Ramos (cell line): ENCODE measurements around the gene HABP4.

Experiments
- in situ Hi-C: fragments of 300-500 bp; cut with MboI; formaldehyde crosslinking; loops from one replicate; pipeline ENCODE4 v1.14.3; 2022; ENCODE audit warnings: low sequenced_read_pairs; ENCODE audit not compliant: unreplicated experiment

HABP4 gene

DNA sequence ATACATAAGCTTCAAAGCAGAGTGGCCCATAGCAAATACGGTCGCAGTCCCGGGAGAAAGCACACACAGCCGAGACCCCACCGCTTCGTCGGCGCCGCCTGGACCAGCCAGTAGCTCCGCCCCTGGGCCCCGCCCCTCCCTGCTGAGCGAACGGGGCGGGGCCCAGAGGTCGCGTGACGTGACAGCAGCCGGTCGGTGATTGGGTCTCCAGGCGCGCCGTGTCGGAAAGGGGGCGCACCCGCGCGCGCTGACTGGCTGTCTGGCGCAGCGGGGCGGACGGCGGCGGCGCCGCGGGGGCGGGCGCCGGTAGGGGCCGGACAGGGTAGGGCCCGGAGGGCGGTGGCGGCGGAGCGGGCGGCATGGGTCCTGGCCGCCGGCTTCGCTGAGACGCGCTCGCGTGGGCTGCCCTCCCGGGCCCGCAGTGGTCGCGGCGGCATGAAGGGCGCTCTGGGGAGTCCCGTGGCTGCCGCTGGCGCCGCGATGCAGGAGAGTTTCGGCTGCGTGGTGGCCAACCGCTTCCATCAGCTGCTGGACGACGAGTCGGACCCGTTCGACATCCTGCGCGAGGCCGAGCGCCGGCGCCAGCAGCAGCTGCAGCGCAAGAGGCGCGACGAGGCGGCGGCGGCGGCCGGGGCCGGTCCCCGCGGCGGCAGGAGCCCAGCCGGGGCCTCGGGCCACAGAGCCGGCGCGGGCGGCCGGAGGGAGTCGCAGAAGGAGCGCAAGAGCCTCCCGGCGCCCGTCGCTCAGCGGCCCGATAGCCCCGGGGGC is at the start of gene HABP4:
Gene HABP4 (plus strand): TSS at position 325 of the 768 bp plus-strand sequence. CDS start 111 bp downstream, at position 436.
- in situ Hi-C loops, result no loop called here

- in situ Hi-C loops, result no loop called here
These were observed 41.3 kb upstream of the HABP4 start for GRCh38 chr9:96408409-96409280.

- in situ Hi-C loops, result no loop called here
These were observed 38.7 kb upstream of the HABP4 start for GRCh38 chr9:96411129-96411838.

- in situ Hi-C loops, result no loop called here
These were observed 37.6 kb upstream of the HABP4 start for GRCh38 chr9:96412174-96412913.

DNA sequence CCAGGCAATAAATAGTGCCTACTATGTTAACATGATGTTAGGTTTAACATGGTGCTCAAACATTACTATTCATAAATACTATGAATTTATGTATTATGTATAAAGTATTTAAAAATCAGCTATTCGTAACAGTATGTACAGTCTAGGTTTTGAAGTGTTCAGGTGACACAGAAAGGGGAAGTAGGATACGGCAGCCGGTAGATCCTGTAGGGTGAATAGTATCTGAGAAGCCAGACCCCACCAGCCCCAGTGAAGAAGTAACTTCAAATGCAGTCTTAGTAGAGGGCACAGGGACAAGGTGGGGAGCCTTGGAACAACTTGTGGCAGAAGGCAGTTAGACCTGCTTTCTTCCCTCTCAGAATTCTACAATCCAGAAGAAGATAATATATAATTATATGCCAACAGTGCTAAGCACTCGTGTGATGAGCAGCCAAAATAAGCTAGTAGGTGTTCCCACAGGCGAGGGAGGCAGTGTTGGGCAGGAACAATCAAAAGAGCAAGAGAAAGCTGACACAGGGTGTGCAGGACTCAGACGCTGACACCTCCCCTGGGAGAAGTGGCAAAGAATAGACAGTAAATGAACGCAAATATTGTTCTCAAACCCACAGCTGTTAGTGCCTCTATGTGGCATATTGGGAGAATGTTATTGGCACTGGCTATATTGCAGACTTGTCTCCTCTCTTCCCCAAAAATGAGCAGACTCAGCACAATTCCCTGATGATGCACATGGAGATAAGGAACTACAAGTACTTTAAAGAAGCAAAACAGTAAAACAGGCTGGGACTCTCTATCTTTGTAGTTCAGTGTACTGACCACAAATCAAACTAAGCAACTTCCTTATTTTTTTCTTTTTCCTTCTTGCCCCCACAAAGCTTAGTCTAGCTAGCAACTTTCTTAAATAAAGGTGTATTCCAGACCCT is 36.4 kb upstream of the HABP4 start:
- in situ Hi-C loops, result no loop called here

GRCh38 chr9:96417051-96417586 is 32.9 kb upstream of the HABP4 start:
- in situ Hi-C loops, result no loop called here

DNA sequence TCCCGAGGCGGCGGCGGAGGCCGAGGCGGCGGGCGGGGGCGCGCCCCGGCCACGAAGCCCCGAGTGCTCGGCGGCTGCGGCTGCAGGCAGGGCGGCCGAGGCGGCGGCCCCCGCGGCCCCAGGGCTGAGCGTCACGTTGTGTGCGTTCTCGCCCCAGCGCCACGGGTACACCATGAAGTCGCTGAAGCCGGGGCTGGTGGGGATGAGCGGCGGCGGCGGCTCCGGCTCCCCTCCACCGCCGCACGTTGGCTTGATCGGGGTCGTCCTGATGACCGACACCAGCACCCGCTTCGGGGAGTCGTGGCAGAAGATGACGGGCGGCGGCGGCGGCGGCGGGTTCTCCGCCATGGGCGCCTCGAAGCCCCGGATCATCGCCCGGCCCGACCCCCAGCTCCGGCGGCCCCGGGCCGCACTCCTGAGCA is 32.3 kb upstream of the HABP4 start:
- in situ Hi-C loops, result no loop called here

DNA sequence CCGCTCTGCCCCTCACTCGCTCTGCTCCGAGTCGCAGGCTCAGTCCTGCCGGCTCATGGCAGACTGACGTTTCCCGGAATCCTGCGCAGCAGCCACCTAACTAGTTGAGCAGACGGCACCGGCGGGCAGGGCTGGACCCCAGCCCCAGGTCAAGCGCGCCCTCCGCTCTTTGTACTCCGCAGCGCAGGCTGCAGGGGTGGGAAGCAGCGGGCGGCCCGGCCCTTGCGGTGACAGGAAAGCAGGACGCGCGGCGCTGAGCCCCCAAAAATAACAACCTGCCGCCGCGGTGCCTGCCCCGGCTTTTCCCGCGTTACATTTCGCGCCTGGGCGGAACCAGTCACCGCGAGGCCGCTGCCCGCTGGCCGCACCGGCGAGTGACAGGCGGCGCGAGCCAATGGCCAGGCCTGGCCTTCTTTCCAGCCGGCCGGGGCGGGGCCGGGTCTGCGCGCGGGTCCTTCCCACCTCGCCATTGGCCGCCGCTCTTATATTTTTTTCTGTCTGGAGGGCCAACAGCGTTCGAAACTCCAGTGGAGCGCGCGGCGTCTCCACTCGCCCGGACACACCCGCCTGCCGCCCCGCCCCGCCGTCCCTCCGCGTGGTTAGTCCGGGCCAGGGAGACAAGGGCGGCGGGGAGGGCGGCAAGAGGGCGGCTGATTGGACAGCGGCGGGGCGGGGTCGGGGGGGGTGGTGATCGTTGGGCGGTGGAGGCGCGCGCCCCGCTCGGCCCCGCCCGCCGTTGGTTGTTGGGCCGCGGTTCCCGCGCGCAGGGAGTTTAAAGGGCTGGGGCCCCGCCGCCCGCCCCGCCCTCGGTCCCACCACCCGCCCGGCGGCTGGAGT is 31.7 kb upstream of the HABP4 start, which contains the start of gene ZNF367:
Gene ZNF367 (minus strand): TSS at position 288 of the 837 bp plus-strand sequence. CDS start 338 bp downstream, outside the sequence.
- in situ Hi-C loops, result no loop called here

DNA sequence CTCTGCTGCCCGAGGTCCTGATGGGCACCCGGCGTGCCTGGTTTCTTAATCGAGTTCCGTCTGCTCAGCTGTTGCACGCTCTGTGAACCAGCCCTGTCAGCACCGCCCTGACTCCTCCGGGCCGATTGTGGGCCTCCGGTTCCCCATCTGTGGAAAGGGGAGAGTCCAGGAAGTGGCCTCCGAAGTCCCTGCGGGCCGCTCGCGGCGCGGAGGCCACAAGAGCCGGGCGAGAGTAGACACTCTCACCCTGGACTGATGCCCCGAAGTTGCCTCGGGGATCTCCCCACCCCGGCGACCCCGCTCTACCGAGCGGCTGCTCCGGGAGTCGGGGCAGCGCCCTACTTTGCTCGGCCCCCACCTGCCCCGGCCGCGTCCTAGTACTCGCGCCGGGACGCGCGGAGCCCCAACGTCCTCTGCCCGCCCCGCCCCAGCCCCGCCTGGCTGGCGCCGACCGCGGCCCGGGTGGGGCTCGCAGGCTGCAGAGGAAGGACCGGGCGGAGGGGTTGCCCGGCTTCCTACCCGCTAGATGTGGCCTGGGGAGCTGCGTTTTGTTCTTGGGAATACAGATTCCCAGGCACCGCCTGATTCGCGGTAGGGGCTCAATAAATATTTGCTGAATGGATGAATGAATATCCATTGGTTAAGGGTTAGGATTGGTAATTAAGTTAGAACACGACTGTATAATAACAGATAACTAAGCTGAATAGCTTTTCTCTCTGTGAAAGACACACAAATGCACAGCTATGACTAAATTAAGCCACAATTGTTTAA is 30.9 kb upstream of the HABP4 start:
- in situ Hi-C loops, result no loop called here

- in situ Hi-C loops, result no loop called here
These were observed 30.3 kb upstream of the HABP4 start for GRCh38 chr9:96419691-96419969.

GRCh38 chr9:96420468-96421219 is 29.3 kb upstream of the HABP4 start:
- in situ Hi-C loops, result no loop called here

DNA sequence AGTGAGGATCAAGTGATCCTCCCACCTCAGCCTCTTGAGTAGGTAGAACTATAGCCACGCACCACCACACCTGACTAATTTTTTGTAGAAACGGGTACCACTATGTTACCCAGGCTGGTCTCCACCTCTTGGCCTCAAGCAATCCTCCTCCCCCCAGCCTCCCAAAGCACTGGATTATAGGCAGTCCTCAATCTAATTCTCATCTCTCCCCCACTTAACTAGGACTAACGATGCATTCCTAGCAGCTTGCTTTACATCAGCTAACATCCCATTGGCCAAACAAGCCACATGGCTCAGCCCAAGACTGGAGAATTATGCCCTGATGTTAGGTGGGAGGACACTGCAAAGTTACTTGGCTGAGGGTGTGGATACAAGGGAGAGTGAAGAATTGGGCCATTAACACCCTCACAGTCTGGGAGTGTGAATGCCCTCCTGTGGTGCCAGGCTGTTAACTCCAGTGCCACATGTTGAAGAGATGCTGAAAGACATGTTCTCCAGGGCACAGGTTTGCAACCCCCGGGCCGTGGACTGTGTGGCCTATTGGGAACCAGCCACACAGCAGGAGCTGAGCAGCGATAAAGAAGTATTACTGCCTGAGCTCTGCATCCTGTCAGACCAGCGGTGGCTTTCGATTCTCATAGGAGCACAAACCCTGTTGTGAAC is 26.5 kb upstream of the HABP4 start:
- in situ Hi-C loops, result no loop called here

GRCh38 chr9:96423985-96424336 is 26.0 kb upstream of the HABP4 start:
- in situ Hi-C loops, result no loop called here

DNA sequence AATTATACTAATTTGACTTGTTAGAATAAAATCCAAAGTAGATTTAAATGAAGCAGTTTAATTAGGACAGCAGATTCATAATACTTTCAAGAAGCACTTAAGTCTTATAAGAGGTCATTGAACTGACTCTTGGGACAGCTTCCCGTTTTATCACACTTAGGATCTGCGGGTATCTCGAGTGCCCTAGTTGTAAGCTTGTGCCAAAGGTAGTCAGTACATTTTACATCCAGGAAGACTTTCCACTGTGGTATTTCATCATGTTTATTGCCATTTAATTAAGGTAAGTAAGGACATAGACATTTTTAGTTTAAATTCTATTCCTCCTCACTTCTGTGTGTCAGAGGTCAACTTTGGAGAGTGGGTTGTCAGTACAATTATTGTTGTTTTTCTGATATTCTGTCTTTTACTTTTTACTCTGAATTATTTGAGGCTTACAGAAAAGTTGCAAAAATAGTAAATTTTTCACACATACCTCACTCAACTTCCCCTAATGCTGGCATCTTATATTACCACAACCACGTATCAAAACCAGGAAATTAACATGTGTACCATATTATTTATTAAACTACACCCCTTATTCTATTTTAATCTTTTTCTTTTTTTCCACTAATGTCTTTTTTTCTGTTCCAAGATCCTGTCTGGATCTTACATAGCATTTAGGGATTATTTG is 24.3 kb upstream of the HABP4 start:
- in situ Hi-C loops, result no loop called here

- in situ Hi-C loops, result no loop called here
These were observed 20.2 kb upstream of the HABP4 start for GRCh38 chr9:96429732-96430131.

GRCh38 chr9:96430377-96430776 is 19.6 kb upstream of the HABP4 start:
- in situ Hi-C loops, result no loop called here
